ENCODE results near the gene SNX25. TPM values are rescaled to one million over a fixed set of nuclear protein-coding genes. Genes with fewer than 3 reads are reported as not detected.
"Not testable (repeated sequence)": the region's sequence is repeated elsewhere in the genome, so short reads cannot be mapped to it uniquely, and the experiment has no call there.

Gene SNX25
- total and polyA plus RNA-seq, 2 donors: 9.9 to 32.7 TPM

GRCh38 chr4:185351691-185352090 lies 142.3 kb downstream of the SNX25 start:
- H3K36me3 ChIP-seq (ENCODE audit: insufficient read depth): no peaks in the 10 kb centered on the region
- no peak overlapping the region for H3K4me3 ChIP-seq (ENCODE audit: low read depth, low read length)
- WGBS: 86% methylated on average over 13 of the region's 13 CpGs
- H3K4me1 ChIP-seq (ENCODE audit: insufficient read depth): no peaks in the 10 kb centered on the region
- no peak for DNase-seq (ENCODE audit: extremely low spot score)
- no peak overlapping the region for H3K27ac ChIP-seq (ENCODE audit: low read depth)

GRCh38 chr4:185352202-185352601 lies 142.8 kb downstream of the SNX25 start:
- H3K27ac ChIP-seq (ENCODE audit: low read depth): no peak overlapping the region
- no peak overlapping the region for H3K4me3 ChIP-seq (ENCODE audit: low read depth, low read length)
- H3K4me1 ChIP-seq (ENCODE audit: insufficient read depth): no peaks in the 10 kb centered on the region
- 94% methylated on average over 7 of the region's 7 CpGs for WGBS
- H3K36me3 ChIP-seq (ENCODE audit: insufficient read depth): no peaks in the 10 kb centered on the region
- DNase-seq (ENCODE audit: extremely low spot score): no peak

GRCh38 chr4:185352741-185353140 lies 143.3 kb downstream of the SNX25 start:
- no peaks in the 10 kb centered on the region for H3K36me3 ChIP-seq (ENCODE audit: insufficient read depth)
- H3K4me1 ChIP-seq (ENCODE audit: insufficient read depth): no peaks in the 10 kb centered on the region
- no peak for DNase-seq (ENCODE audit: extremely low spot score)
- no peak overlapping the region for H3K4me3 ChIP-seq (ENCODE audit: low read depth, low read length)
- 100% methylated on average over 2 of the region's 2 CpGs for WGBS
- no peak overlapping the region for H3K27ac ChIP-seq (ENCODE audit: low read depth)

GRCh38 chr4:185357211-185357610 lies 147.8 kb downstream of the SNX25 start:
- H3K27ac ChIP-seq (ENCODE audit: low read depth): no peak overlapping the region
- no peaks in the 10 kb centered on the region for H3K36me3 ChIP-seq (ENCODE audit: insufficient read depth)
- H3K4me1 ChIP-seq (ENCODE audit: insufficient read depth): no peaks in the 10 kb centered on the region
- DNase-seq (ENCODE audit: extremely low spot score): no peak
- 85% methylated on average over 5 of the region's 5 CpGs for WGBS
- no peak overlapping the region for H3K4me3 ChIP-seq (ENCODE audit: low read depth, low read length)

GRCh38 chr4:185357733-185358440 lies 148.5 kb downstream of the SNX25 start:
- no peaks in the 10 kb centered on the region for H3K4me1 ChIP-seq (ENCODE audit: insufficient read depth)
- H3K36me3 ChIP-seq (ENCODE audit: insufficient read depth): no peaks in the 10 kb centered on the region
- 68% methylated on average over 7 of the region's 7 CpGs for WGBS
- H3K4me3 ChIP-seq (ENCODE audit: low read depth, low read length): no peak overlapping the region
- H3K27ac ChIP-seq (ENCODE audit: low read depth): no peak overlapping the region
- DNase-seq (ENCODE audit: extremely low spot score): no peak

- H3K4me1 ChIP-seq (ENCODE audit: insufficient read depth): no peaks in the 10 kb centered on the region
- H3K36me3 ChIP-seq (ENCODE audit: insufficient read depth): no peaks in the 10 kb centered on the region
- 68% methylated on average over 4 of the region's 4 CpGs for WGBS
- H3K27ac ChIP-seq (ENCODE audit: low read depth): no peak overlapping the region
- no peak overlapping the region for H3K4me3 ChIP-seq (ENCODE audit: low read depth, low read length)
- DNase-seq (ENCODE audit: extremely low spot score): no peak
Observed at GRCh38 chr4:185358514-185358913, 149.1 kb downstream of the SNX25 start.

- H3K27ac ChIP-seq (ENCODE audit: low read depth): no peak overlapping the region
- no peak overlapping the region for H3K4me3 ChIP-seq (ENCODE audit: low read depth, low read length)
- DNase-seq (ENCODE audit: extremely low spot score): no peak
- no peaks in the 10 kb centered on the region for H3K36me3 ChIP-seq (ENCODE audit: insufficient read depth)
- H3K4me1 ChIP-seq (ENCODE audit: insufficient read depth): no peaks in the 10 kb centered on the region
- WGBS: 88% methylated on average over 4 of the region's 4 CpGs
Observed at GRCh38 chr4:185358959-185359358, 149.6 kb downstream of the SNX25 start.

GRCh38 chr4:185359767-185360446 lies 150.5 kb downstream of the SNX25 start:
- whole genome bisulfite sequencing: 91% methylated on average over 8 of the region's 8 CpGs
- no peaks in the 10 kb centered on the region for H3K4me1 ChIP-seq (ENCODE audit: insufficient read depth)
- no peaks in the 10 kb centered on the region for H3K36me3 ChIP-seq (ENCODE audit: insufficient read depth)
- DNase-seq (ENCODE audit: extremely low spot score): no peak
- H3K27ac ChIP-seq (ENCODE audit: low read depth): no peak overlapping the region
- H3K4me3 ChIP-seq (ENCODE audit: low read depth, low read length): no peak overlapping the region

GRCh38 chr4:185361872-185362271 lies 152.5 kb downstream of the SNX25 start:
- H3K36me3 ChIP-seq (ENCODE audit: insufficient read depth): no peaks in the 10 kb centered on the region
- H3K27ac ChIP-seq (ENCODE audit: low read depth): no peak overlapping the region
- H3K4me1 ChIP-seq (ENCODE audit: insufficient read depth): no peaks in the 10 kb centered on the region
- WGBS: 89% methylated on average over 3 of the region's 3 CpGs
- no peak for DNase-seq (ENCODE audit: extremely low spot score)
- no peak overlapping the region for H3K4me3 ChIP-seq (ENCODE audit: low read depth, low read length)

GRCh38 chr4:185362570-185362969 lies 153.2 kb downstream of the SNX25 start:
- H3K4me3 ChIP-seq (ENCODE audit: low read depth, low read length); H3K4me1 ChIP-seq (ENCODE audit: insufficient read depth); H3K36me3 ChIP-seq (ENCODE audit: insufficient read depth); DNase-seq (ENCODE audit: extremely low spot score); H3K27ac ChIP-seq (ENCODE audit: low read depth): not testable (repeated sequence)
- 87% methylated on average over 6 of the region's 6 CpGs for WGBS

- no peaks in the 10 kb centered on the region for H3K36me3 ChIP-seq (ENCODE audit: insufficient read depth)
- WGBS: 77% methylated on average over 3 of the region's 3 CpGs
- DNase-seq (ENCODE audit: extremely low spot score): no peak
- H3K27ac ChIP-seq (ENCODE audit: low read depth): no peak overlapping the region
- no peak overlapping the region for H3K4me3 ChIP-seq (ENCODE audit: low read depth, low read length)
- no peaks in the 10 kb centered on the region for H3K4me1 ChIP-seq (ENCODE audit: insufficient read depth)
Observed at GRCh38 chr4:185363251-185363650, 153.9 kb downstream of the SNX25 start.

- H3K36me3 ChIP-seq (ENCODE audit: insufficient read depth): no peaks in the 10 kb centered on the region
- WGBS: 90% methylated on average over 5 of the region's 5 CpGs
- no peak for DNase-seq (ENCODE audit: extremely low spot score)
- H3K27ac ChIP-seq (ENCODE audit: low read depth): no peak overlapping the region
- H3K4me1 ChIP-seq (ENCODE audit: insufficient read depth): no peaks in the 10 kb centered on the region
- no peak overlapping the region for H3K4me3 ChIP-seq (ENCODE audit: low read depth, low read length)
Observed at GRCh38 chr4:185364886-185365285, 155.5 kb downstream of the SNX25 start.

GRCh38 chr4:185369731-185370130 lies 160.3 kb downstream of the SNX25 start:
- DNase-seq (ENCODE audit: extremely low spot score): no peak
- no peaks in the 10 kb centered on the region for H3K36me3 ChIP-seq (ENCODE audit: insufficient read depth)
- no peaks in the 10 kb centered on the region for H3K4me1 ChIP-seq (ENCODE audit: insufficient read depth)
- no peak overlapping the region for H3K27ac ChIP-seq (ENCODE audit: low read depth)
- 78% methylated on average over 3 of the region's 3 CpGs for WGBS
- no peak overlapping the region for H3K4me3 ChIP-seq (ENCODE audit: low read depth, low read length)

GRCh38 chr4:185370268-185370949 lies 161.0 kb downstream of the SNX25 start:
- Histone ChIP-seq H3K4me3 (ENCODE audit: low read depth, low read length) (no peak overlapping the region), H3K4me1 (ENCODE audit: insufficient read depth) (no peaks in the 10 kb centered on the region), H3K36me3 (ENCODE audit: insufficient read depth) (no peaks in the 10 kb centered on the region), H3K27ac (ENCODE audit: low read depth) (no peak overlapping the region)
- DNase-seq (ENCODE audit: extremely low spot score): no peak
- WGBS: 95% methylated on average over 11 of the region's 11 CpGs
